SH-SY5Y (cell line): ENCODE results near the gene GSE1.

Experiments used
- GATA2 ChIP-seq: IDR thresholded peaks from 2 replicates; pipeline ENCODE4 v1.6.1; 2011; ENCODE audit warnings: mild to moderate bottlenecking, low read depth, low read length
- GATA3 ChIP-seq: IDR thresholded peaks from 2 replicates; pipeline ENCODE4 v1.6.1; 2011; ENCODE audit warnings: low read depth, mild to moderate bottlenecking, low read length, moderate library complexity

The GSE1 gene

GRCh38 chr16:85612801-85613603, at the start of gene GSE1:
Gene GSE1, plus strand, starts transcription at chr16:85613322. Its CDS starts 70 bp downstream, at chr16:85613392.
- TF ChIP-seq GATA2 = peak; percentile 33
- TF ChIP-seq GATA3 = no peak

GRCh38 chr16:85563515-85564276, 49.4 kb upstream of the GSE1 start:
- TF ChIP-seq GATA2 (no peak), GATA3 (no peak)

GRCh38 chr16:85564277-85565051, 48.7 kb upstream of the GSE1 start:
- TF ChIP-seq GATA2 (no peak), GATA3 (no peak)

DNA sequence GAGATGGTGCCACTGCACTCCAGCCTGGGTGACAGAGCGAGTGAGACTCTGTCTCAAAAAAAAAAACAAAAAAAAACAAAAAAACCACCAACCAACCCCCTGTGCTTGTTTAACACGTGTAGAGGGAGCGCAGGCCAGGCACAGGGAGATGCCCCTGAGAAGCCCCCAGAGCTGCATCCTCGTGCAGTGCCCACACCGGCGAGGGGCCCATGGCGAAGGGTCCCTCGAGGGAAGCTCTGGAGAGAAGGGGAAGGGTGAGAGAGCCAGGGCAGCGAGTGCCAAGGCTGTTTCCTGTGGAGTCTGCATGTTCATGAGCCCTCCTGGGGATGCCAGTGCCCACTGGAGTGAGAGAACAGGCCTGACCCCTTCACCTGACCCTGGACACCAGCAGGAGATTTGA, 47.8 kb upstream of the GSE1 start:
- TF ChIP-seq GATA2 = no peak
- TF ChIP-seq GATA3 = no peak

DNA sequence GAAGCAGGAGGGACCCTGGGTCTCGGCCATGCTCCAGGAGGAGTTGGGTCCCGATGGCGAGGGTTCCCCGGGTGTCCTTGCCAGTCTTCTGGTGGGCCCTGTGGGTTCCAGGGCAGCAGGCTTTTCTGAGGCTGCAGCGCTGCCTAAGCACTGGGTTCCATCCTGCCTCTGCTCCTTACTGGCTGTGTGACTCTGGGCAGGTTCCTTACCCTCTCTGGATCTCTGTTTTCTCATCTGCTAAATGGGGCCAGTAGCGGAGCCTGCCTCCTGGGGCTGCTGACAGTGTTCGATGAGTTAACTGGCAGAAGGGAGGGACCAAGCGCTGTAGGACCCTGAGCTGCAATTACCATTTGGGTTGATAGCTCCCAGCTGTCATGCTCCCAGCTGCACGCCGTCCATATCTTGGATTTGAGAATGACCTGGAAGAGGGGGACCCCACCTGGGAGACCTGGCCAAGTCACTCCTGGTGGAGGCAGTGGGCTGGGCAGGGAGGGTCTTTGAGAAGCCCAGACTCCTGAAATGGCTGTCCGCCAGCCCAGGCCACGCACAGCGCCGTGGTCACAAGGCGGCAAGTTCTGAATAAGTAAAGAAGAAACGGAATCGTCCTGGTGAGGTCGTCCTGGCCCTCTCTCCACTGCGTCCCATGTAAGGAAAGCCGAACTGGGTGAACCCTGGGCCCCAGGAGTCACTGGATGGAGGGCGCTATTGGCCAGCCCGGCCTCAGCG, 47.2 kb upstream of the GSE1 start:
- TF ChIP-seq GATA2 (no peak), GATA3 (no peak)

- TF ChIP-seq GATA3 = no peak
- TF ChIP-seq GATA2 = no peak
Measured at GRCh38 chr16:85566561-85567100, 46.5 kb upstream of the GSE1 start.

GRCh38 chr16:85567101-85567866, 45.8 kb upstream of the GSE1 start:
- TF ChIP-seq GATA2 (no peak), GATA3 (no peak)

DNA sequence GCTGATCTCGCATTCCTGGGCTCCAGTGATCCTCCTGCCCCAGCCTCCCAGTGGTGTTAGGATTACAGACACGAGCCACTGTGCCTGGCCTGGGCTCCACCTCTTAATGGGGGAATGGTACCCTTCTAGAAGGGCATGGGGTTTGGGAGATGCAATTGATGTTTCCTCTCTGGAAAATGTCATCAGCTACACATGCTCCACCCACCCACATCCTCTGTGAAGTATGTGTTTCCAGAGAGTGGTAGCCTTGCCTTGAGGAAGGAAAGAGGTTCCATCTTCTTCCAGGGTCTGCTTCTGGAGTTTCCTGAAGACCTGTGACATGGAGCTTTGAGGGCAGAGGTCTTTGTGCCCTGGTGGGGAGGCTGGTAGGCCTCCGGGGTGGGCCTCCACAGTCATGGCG, 45.2 kb upstream of the GSE1 start:
- TF ChIP-seq GATA3 (no peak), GATA2 (no peak)

- TF ChIP-seq GATA2 (no peak), GATA3 (no peak)
Measured at GRCh38 chr16:85568519-85568918, 44.6 kb upstream of the GSE1 start.

GRCh38 chr16:85569039-85569614, 44.0 kb upstream of the GSE1 start:
- TF ChIP-seq GATA3 (no peak), GATA2 (no peak)

DNA sequence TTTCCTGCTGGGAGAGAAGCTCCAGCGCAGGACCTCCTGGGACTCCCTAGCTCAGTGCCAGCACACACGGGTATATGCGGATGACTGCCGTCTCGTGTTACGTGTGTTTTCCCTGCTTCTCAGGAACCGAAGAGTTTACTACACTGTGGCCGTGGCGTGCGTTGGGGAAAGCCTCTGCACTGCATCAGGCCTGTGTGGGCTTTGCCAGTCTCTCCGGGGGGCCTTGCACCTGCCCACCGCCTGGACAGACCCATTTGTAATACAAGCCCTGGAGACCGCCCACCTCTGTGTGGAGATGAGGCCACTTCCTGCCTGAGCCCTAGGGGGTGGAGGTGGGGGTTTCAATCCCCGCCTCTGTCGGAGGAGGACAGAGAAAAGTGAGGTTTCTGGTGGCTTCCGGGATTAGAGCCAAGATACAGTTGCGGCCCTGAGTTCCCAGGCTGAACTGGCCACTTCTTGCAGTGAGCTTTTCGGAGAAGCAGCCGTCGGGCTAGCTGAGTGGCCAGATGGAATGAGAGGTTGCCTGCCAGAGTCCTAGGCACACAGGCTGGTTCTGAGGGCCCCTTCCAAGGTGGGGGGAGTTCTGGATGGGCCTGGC, 43.4 kb upstream of the GSE1 start:
- no peak for TF ChIP-seq GATA3
- TF ChIP-seq GATA2 = no peak

DNA sequence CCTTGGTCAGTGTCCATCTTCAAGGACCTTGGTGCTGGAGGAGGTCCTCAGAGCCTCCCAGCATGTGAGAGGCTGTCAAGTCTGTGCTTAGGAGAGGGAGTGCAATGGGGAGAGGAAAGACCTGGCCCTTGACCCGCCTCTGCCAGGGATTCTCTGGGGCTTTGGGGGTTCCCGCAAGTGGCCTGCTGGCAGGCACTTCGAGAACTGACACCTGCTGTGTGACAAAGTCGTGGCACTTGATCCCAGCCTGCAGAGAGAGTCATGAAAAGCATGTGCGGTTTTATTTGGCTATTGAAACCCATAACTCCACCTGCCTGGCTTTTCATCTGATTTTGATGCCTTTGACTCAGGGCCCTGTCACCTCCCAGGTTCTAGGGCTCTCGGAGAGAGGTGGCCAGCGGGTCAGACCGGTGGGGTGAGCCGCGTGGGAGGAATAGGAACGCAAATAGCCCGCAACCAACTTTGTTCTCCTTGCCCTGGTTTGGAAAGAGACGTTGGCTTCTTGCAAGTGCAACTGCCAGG, 42.8 kb upstream of the GSE1 start:
- TF ChIP-seq GATA2 (no peak), GATA3 (no peak)
